GM19467 (cell line): Measurements from ENCODE around the gene GSX2.
A peak's percentile ranks its signal among the peaks of the same experiment; 100 is the strongest.
"Not testable (repeated sequence)": the region's sequence is repeated elsewhere in the genome, so short reads cannot be mapped to it uniquely, and the experiment has no call there.

ENCODE experiments used
- ATAC-seq: cut with Tn5 transposase; IDR thresholded peaks from one replicate; pipeline ENCODE4 v1.9.1; 2021; ENCODE audit warnings: mild to moderate bottlenecking, moderate library complexity; ENCODE audit not compliant: unreplicated experiment

Gene GSX2

DNA sequence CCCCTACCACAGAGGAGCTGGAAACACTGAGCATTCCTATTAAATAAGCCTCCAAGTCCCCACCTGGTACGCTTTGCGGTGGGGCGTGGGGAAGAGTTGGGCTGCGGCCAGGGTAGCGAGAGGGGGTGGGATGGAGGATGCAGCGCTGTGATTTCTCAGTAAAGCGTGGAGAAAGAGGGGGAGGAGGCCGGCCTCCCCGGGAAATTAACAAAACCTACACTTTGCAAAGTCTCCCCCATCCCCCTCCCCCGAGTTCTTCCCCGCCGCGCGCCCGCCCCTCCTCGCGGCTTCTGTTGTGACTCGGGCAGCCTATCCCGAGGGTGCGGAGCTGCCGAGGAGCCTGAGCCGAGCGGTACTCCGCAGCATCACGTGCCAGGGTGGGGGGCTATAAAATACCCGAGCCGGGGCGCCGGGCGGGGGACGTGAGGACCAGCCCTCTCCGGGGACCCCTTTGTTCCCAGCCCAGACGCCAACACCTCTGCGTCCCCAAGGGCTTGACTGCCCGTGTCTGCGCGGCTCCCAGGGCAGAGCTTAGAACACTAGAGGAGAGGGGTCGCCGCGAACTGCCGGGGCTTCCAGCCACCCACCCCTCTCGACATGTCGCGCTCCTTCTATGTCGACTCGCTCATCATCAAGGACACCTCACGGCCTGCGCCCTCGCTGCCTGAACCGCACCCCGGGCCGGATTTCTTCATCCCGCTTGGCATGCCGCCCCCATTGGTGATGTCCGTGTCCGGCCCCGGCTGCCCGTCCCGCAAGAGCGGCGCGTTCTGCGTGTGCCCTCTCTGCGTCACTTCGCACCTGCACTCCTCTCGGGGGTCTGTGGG, at the start of gene GSX2:
GSX2 (plus strand) TSS at position 416 of the 827 bp plus-strand sequence; CDS start at position 598, 182 bp downstream.
- ATAC-seq: no peak

DNA sequence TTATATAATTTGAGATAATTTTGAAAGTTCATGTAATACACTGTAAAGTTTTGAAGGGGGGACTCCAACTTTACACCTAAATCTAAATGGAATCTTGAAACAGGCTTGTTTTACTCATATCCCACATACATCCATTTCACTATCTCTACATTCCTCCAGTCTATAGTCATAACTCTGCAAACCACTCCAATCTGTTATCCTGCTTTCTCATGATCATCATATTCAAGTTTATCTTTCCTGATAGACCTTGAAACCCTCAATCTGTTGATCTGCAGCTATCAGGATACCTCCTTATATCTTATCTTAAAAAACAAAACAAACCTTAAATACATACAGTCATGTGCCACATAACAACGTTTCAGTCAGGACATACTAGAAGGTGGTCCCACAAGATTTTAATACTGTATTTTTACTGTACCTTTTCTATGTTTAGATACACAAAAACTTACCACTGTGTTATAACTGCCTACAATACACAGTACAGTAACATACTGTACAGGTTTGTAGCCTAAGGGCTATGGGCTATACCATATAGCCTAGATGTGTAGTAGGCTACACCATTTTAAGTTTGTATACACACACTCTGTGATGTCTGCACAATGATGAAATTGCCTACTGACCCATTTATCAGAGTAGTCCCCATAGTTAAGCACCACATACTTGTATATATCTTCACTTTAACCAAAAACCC, 49.6 kb upstream of the GSX2 start:
- no peak for ATAC-seq

DNA sequence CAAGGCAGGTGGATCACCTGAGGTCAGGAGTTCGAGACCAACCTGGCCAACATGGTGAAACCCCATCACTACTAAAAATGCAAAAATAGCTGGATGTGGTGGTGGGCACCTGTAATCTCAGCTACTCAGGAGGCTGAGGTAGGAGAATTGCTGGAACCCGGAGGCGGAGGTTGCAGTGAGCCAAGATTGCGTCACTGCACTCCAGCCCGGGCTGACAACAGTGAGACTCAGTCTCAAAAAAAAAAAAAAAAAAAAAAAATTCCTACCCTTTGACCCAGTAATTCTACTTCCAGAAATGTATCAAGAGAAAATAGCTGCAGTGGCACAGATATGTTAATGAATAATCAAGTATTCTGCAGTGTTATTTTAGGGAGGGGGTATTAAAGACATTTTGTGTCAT, 46.6 kb upstream of the GSX2 start:
- ATAC-seq: not testable (repeated sequence)

DNA sequence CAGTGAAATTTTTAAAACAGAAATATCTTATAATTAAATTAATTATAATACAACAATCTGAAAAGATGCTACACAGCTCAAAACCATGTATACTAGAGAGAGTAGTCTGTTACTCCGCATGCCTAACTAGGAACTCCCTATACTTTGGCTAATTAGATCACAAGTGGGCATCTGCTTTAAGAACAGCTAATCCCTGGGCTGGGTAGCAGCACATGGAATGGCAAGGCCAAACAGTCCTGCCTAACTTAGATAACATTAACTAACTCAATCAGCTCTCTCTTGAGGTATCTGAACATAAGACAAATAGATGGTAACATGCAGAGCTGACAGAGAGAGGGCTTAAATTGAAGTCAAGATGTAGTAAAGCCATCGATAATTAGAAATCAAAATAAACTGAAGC, 45.5 kb upstream of the GSX2 start:
- no peak for ATAC-seq

DNA sequence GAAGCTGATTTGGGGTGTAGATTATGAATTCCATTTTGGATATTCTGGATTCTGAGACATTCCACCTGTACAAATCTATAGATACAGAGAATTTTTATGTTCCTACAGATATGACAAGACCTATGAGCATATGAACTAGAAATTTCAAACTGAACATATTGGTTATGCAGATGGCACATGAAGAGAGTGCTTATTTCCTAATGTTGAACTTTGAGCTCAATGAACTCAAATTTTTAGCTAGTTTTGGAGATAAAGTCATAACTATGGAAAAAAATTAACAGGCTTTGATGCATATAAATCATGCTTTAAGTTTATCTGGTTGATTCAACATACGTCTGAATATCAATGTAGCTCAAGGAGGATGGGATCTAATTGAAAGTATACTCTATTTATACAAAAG, 44.5 kb upstream of the GSX2 start:
- no peak for ATAC-seq

DNA sequence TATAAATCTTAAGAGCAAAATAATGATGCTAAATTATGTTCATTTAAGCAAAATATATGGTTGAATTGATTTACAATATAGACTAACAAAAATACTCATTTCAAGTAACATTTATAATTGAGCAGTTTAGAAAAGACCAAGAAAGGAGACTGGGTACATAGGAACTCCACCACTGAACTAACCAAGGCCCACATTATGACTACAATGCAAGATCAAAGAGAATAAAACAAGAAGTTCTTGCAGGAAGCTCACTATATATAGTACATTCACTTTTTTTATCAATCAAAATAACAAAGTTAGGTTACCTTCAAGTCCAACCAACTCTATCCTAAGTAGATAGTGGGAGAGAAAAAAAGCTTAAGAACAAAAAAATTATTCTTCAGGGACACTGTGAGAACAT, 43.6 kb upstream of the GSX2 start:
- ATAC-seq: no peak

DNA sequence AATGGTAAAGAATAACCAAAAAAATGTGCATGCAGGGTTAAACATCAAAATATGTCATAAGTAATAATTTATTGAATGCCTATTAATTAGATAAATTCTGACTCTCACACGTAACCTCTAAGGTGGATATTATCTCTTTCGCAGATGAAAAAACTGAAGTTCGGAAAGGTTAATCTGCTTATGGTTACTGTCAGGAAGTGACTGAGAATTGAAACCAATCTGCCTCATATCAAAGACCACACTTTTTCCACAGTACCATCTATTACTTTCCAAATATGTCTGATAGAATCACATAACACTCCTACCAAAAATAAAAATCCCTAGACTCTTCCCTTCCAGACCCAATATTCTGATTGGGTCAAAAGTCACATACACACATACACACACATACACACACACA, 41.8 kb upstream of the GSX2 start:
- no peak for ATAC-seq

DNA sequence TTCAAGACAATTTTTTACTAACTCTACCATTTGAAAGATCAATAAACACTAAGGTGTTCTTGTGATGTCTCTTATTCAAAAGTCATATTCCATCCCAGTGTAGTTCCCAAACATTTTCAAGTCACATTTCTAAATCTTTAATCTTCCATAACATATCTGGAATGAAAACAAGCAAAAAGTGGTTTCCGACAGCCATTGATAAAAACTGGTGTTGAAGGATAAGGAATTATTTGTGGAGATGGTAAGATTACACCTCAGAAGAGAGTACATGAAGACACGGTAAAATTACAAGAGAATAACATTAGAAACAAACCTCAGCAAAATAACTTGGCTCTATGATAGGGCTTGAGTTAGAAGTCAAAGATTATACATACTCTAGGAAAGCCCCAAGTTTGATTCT, 39.8 kb upstream of the GSX2 start:
- no peak for ATAC-seq

DNA sequence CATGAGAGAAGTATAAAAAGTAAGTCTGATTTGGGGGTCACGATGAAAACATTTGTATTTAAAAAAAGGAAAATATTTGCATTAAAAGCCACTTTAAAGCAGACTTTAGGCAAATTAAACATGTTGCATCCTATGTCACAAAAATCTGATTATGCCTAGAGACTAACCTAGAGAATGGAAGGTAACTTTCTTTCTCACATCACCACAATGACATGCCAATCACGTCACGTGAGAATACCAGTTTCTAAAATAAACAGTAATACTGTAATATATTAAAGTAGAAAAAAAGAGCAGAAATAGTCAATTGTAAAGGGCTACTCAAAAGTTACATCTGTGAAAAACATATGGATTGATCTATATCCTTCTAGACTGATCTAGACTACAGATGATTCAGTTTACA, 38.9 kb upstream of the GSX2 start:
- ATAC-seq: no peak

DNA sequence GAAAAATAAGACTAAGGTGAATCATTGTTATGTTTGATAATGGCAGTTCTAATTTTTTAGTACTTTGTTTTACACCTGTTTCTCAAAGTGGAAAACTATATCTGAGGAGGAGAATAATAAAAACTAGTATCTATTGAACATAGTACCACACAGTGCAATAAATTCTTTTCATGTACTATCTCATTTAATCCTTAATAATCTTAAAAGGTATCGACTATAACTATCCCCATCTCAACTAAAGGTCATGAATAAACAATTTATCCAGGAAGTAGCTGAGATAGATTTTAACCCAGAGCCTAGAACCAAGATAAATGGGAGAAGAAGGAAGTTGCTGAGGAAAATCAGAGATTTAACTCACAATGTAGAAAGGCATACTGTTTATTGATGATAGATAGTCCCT, 38.1 kb upstream of the GSX2 start:
- no peak for ATAC-seq

DNA sequence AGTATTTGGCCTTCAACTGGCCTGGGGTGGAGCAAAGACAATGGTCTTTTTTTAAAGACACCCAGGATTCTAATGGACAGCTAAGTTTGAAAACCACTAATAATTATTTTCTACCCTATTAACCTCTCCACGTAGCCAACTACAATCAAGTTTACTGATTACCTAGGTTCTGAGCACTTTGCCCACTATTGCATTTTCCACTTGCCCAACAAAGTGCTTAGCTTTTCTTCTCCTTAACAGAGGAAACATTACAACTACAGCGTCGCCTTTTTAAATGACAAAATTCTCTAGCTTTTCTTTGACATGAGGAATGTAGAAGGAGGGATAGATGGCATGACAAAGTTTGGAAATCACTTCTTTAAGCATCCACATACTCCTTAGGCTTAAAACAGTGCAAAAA, 37.6 kb upstream of the GSX2 start:
- ATAC-seq: no peak

DNA sequence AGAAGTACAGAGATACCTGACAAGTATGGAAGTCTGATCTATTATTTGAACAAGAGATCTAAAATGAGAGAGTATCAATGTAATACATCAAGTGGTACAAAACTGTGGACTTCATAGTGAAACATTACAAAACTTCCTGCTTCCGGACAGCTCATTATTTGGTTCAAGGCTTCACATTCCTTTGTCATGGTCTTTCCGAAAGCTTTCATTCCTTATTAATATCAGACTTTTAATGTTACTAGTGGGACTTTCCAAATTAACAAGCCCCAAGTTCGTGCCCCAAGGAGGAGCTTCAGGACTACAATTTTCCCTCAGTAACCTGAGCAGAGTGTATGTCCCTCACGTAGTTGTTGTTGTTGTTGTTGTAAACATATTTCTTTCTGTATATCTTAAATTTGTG, 36.7 kb upstream of the GSX2 start:
- ATAC-seq: no peak

DNA sequence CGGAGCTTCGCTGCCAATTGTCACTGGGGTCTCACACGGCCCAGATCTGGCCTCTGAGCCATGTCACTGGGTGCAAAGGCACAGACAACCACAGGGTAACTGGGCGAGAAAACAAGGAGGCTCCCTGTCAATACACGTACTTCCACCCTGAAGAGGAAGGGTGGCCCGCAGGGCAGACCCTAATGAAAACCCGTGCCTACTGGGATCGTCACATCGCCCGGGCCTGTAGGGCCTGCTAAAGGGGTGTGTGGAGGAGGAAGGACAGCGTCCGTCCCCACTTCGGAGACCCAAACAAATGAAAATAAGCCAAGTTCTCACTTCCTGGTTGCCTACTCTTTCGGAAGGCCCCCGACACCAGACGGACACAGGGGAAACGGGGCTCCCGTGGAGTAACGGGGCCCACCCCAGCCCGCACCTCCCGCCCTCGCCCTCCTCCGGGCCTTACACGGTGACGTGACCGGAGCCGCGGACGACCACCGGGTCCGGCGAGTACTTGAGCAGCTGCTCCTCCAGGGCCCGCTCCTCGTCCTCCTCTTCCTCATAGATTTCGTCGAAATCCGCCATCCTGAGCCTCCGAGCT, 36.1 kb upstream of the GSX2 start:
- ATAC-seq: peak; percentile 21

DNA sequence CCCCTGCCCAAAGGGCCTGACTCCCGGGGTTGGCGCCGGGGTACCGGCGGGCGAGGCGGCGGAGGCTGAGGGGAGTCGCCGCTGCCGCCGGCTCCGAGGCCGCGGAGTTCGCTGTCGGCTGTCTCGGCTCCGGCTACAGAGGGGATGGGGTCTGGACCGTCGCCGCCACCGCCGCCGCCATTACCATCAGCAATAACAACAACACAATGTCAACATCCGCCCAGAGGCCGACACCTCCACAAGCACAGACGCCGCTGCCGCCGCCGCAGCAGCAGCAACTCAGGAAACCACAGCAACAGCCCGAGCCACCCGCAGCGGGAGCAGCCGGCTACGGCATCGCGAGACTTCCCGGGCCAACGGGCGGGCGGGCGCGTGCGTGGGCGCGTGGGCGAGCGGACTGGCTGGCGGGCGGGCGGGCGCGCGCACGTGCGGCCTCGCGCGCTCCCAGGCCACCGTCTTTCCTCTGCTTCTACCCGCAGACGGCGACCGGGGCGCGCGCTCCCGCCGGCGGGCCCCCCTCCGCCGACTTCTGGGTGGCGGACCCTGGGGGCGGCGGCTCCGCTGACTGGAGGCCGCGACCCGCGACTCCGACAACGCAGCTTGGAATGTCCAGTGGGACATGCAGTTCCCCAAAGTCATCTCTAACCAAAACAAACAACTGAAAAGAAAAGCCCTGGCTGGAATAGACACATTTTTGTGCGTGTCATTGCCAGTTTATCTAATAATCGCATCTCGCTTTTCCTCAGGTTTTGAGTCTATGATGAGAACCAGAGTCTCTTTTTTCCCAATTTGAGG, 35.4 kb upstream of the GSX2 start, which contains the start of gene CHIC2:
CHIC2 (minus strand) TSS at position 289 of the 795 bp plus-strand sequence. CDS start 305 bp downstream, outside the sequence.
- peak; percentile 96 for ATAC-seq

DNA sequence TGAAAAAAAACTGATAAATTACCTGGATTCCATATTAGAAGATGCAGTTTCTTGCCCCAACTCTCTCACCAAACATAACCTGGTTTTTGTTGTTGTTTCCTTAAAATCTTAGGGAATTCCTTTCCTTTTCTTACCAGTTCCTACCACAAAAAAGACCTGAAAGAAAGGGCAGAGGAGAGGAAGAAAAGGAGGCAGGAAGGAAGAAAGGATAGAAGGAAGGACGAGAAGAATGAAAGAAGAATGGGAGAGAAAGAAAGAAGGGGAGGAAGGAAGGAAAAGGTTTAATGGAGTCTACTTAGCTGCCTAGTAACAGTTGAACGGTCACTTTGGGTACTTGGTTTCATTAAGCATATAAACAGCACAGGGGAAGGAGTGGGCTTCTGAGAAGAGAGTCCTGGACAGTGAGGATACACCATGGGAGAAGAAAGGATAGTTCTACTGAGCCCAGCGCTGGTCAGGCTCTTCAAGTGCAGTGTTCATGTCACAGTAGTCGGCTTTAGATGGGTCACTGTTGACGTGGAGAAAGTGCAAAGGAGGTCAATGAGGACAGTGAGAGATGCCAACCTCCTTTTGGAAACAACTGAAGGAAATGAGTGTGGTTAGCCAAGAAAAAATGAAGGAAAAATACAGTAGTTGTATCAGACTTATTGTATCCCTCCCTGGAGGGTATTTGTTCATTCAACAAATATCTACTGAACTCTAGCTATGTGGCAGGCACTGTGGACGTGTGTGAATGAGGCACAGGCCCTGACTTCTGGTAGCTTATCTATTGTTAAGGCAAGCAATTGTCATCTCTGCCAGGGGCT, 34.5 kb upstream of the GSX2 start:
- no peak for ATAC-seq

DNA sequence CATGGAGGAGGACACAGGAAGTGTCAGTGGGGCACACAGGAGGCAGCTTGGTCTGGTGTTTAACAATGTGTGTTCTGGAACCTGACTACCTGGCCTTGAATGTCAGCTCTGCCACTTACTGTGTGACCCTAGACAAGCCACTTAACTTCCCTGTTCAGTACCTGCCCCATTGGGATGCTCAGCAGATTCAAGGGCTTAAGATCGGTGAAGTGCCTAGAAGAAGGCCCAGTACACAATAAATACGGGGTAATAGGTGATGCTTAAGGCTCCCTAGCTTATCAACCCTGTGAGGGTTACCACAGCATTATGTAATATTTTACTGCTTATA, 33.9 kb upstream of the GSX2 start:
- ATAC-seq: no peak

DNA sequence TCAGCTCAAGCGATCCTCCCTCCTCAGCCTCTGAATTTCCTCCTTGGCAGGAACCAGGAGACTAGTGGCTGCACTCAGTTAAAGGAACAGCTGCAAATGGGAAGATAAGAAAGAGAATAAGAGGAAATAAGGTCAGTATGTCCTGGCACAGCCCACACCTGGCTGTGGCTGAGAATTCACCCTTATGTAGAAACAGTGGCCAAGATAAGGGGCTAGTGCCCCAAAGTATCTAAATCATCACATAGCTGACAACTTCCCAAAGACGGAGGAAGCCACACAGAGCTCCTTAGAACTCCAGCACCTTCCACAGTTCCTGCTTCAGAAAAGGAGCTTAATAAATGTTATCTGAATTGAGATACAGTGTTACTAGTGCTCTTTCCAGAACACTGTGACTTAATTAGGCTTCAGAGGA, 33.2 kb upstream of the GSX2 start:
- no peak for ATAC-seq

DNA sequence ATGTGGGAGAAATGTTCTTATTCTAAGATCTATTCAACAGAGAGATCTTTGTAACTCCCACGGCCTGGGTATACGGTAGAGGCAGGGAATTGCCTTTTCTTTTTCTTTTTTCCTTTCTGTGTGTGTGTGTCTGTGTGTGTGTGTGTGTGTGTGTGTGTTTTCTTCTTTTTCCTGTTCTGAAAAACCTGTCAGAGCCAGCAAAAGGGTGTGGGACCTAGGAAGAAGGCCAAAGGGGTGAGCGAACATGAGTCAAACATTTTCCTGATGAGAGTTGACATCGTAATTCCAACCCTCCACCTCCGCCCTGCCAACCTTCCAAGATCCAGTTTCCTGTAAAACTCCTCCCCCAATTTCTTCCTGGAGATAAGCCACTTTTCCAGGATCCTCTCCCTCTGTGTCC, 32.8 kb upstream of the GSX2 start:
- no peak for ATAC-seq

DNA sequence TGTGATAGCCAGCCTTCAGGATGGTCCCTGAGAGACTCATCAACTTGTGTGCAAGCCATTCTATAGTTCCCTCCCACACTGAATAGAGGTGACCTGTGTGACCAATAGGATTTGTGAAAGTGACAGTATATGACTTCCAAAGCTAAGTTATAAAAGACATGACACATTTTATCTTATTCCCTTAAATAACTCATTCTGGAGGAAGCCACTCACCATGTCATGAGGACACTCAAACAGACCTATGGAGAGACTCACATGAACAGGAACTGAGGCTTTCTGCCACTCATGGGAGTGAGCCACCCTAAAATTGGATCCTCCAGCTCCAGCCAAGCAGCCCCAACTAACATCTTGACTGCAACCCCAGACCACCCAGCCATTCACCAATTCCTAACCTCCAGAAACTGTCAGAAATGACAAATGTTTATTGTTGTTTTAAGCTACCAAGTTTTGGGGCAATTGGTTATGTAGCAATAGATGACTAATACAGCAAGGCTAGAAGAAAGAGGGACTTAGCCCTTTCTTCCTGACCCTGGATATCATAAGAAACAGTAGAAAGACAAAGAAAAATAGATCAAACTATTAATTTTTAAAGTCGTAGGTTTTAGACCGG, 26.6 kb upstream of the GSX2 start:
- no peak for ATAC-seq

DNA sequence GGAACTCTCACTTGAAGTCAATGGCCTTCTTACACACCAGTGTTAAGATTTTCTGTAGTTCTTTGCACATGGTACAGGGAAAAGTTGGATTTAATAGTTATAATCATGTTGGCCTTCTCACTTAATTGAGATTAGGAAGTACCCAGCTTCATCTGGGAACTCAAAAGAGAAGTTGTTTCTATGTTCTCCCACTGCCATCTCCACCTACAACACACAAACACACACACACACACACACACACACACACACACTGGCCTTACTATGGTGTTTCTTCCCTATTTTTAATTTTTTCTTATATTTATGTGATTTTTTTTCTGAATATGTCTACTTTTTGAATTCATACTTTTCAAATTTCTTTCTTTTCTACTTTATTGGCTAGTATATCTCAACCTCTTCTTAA, 25.6 kb upstream of the GSX2 start:
- no peak for ATAC-seq
